Measurements from ENCODE around the gene ARNT2. TPM values are rescaled to one million over a fixed set of nuclear protein-coding genes. Genes with fewer than 3 reads are reported as not detected.

ARNT2 gene
- polyA plus RNA-seq, 1 experiment: 44.6 TPM

DNA sequence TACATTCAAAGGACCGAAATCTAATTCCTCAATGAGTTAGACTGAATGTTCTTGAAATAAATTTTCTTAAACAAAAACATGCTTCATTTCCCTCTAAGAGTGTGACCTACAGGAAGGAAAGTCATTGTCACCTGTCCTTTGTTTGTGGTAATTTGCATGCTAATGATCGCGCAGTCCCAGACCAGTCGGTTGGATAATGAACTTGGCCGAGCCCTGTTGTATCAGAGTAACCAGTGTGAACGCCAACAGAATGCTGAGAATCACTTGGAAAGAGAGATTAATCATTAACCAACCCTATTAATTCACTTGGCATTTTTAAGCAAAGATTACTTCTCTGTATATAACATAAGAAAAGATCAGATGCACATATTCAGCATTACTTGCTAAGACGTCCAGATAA lies 8.1 kb upstream of the ARNT2 start:
- ChIA-PET CTCF (no interaction called here), POLR2A (no interaction called here)
- TF ChIP-seq, protein P1, sequence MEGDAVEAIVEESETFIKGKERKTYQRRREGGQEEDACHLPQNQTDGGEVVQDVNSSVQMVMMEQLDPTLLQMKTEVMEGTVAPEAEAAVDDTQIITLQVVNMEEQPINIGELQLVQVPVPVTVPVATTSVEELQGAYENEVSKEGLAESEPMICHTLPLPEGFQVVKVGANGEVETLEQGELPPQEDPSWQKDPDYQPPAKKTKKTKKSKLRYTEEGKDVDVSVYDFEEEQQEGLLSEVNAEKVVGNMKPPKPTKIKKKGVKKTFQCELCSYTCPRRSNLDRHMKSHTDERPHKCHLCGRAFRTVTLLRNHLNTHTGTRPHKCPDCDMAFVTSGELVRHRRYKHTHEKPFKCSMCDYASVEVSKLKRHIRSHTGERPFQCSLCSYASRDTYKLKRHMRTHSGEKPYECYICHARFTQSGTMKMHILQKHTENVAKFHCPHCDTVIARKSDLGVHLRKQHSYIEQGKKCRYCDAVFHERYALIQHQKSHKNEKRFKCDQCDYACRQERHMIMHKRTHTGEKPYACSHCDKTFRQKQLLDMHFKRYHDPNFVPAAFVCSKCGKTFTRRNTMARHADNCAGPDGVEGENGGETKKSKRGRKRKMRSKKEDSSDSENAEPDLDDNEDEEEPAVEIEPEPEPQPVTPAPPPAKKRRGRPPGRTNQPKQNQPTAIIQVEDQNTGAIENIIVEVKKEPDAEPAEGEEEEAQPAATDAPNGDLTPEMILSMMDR (IDR thresholded peaks at IDR 0.05; ENCODE audit: insufficient read depth, low read depth, low read length): no peak
- Histone ChIP-seq H3K4me3 (ENCODE audit: low read depth, low read length) (no peak overlapping the region), H3K36me3 (ENCODE audit: control insufficient read depth, insufficient read depth, low read length) (no peaks in the 10 kb centered on the region), H3K27me3 (ENCODE audit: control insufficient read depth, insufficient read depth, low read length) (peaks cover 6% of the 10 kb centered on the region)
- DNase-seq (ENCODE audit: low read depth): no peak

- no peak overlapping the region for H3K4me3 ChIP-seq (ENCODE audit: low read depth, low read length)
- ChIA-PET POLR2A (no interaction called here), CTCF (interaction anchor here (1.3 kb wide), 1 partner anchor 10 kb away, joined by 3 read pairs; no protein-coding TSS in a partner anchor)
- no peak for DNase-seq (ENCODE audit: low read depth)
- no peaks in the 10 kb centered on the region for H3K36me3 ChIP-seq (ENCODE audit: control insufficient read depth, insufficient read depth, low read length)
- TF ChIP-seq, protein P1 (IDR thresholded peaks at IDR 0.05; ENCODE audit: insufficient read depth, low read depth, low read length): no peak
- peaks cover 6% of the 10 kb centered on the region for H3K27me3 ChIP-seq (ENCODE audit: control insufficient read depth, insufficient read depth, low read length)
Measured at GRCh38 chr15:80399508-80399907, 4.7 kb upstream of the ARNT2 start.

DNA sequence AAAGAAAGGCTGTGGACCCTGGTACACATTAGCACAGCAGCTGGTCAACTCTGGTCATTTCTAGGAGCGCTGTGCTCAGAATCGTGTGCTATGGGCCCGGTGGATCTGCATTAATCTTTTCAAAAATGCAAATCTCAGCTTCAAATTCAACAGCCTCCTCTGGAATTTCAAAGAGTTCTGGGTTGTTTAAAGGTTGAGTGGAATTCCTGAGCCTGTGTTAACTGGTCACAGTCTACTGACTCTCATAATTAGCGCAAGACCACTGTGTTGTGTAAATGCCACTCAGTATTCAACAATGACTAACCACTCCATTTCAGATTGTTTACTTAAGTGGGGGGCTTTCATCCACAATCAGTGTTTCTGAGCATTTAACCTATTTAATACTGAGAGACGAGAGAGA lies 2.7 kb upstream of the ARNT2 start:
- ChIA-PET POLR2A (no interaction called here), CTCF (no interaction called here)
- Histone ChIP-seq H3K36me3 (ENCODE audit: control insufficient read depth, insufficient read depth, low read length) (no peaks in the 10 kb centered on the region), H3K4me3 (ENCODE audit: low read depth, low read length) (no peak overlapping the region), H3K27me3 (ENCODE audit: control insufficient read depth, insufficient read depth, low read length) (peaks cover 6% of the 10 kb centered on the region)
- no peak for DNase-seq (ENCODE audit: low read depth)
- TF ChIP-seq, protein P1 (IDR thresholded peaks at IDR 0.05; ENCODE audit: insufficient read depth, low read depth, low read length): no peak

DNA sequence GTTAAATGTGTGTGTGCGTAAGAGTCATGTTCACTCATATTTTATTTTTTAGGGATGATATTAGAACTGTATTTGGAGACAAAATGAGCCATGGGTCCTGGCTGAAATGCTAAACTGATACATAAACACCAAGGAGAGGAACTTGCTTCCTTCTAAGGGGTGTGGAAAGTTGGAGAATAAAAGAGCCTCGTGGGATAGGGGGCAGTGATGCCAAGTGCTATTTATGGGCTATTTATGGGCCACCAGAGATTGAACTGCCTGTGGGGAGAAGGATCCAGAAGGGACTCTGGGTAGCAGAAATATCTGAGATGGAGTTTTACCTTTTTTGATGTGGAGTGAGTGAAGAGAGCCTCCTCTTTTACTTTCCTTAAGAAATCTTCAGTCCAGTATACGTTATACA lies 1.8 kb upstream of the ARNT2 start:
- ChIA-PET POLR2A (no interaction called here), CTCF (interaction anchor here (1.0 kb wide), 1 partner anchor 16 kb away, joined by 3 read pairs; no protein-coding TSS in a partner anchor)
- H3K36me3 ChIP-seq (ENCODE audit: control insufficient read depth, insufficient read depth, low read length): no peaks in the 10 kb centered on the region
- H3K27me3 ChIP-seq (ENCODE audit: control insufficient read depth, insufficient read depth, low read length): peaks cover 4% of the 10 kb centered on the region
- TF ChIP-seq, protein P1 (IDR thresholded peaks at IDR 0.05; ENCODE audit: insufficient read depth, low read depth, low read length): no peak
- H3K4me3 ChIP-seq (ENCODE audit: low read depth, low read length): no peak overlapping the region
- DNase-seq (ENCODE audit: low read depth): no peak

GRCh38 chr15:80403712-80404056 lies 498 bp upstream of the ARNT2 start:
- Histone ChIP-seq H3K36me3 (ENCODE audit: control insufficient read depth, insufficient read depth, low read length) (no peaks in the 10 kb centered on the region), H3K27me3 (ENCODE audit: control insufficient read depth, insufficient read depth, low read length) (peaks cover 1% of the 10 kb centered on the region; the same call in 1 of the 2 replicates), H3K4me3 (ENCODE audit: low read depth, low read length) (peak overlapping the region; percentile 58)
- TF ChIP-seq, protein P1 (IDR thresholded peaks at IDR 0.05; ENCODE audit: insufficient read depth, low read depth, low read length): no peak
- DNase-seq (ENCODE audit: low read depth): no peak
- ChIA-PET CTCF (no interaction called here), POLR2A (no interaction called here)

Data from BJ (cell line).